GM18951 (cell line): Measurements from ENCODE around the gene HOXC10.

Experiments
- POLR2A ChIP-seq: IDR thresholded peaks from 4 replicates; pipeline ENCODE4 v1.6.1; 2011; ENCODE audit warnings: mild to moderate bottlenecking; ENCODE audit not compliant: insufficient read length, insufficient read depth; ENCODE audit errors: extremely low read depth
- in situ Hi-C: fragments of 300-500 bp; cut with MboI; formaldehyde crosslinking; loops from one replicate; pipeline ENCODE4 v1.12.0; 2022; ENCODE audit warnings: low sequenced_read_pairs, mixed read lengths, inconsistent platforms; ENCODE audit not compliant: unreplicated experiment

Gene HOXC10

DNA sequence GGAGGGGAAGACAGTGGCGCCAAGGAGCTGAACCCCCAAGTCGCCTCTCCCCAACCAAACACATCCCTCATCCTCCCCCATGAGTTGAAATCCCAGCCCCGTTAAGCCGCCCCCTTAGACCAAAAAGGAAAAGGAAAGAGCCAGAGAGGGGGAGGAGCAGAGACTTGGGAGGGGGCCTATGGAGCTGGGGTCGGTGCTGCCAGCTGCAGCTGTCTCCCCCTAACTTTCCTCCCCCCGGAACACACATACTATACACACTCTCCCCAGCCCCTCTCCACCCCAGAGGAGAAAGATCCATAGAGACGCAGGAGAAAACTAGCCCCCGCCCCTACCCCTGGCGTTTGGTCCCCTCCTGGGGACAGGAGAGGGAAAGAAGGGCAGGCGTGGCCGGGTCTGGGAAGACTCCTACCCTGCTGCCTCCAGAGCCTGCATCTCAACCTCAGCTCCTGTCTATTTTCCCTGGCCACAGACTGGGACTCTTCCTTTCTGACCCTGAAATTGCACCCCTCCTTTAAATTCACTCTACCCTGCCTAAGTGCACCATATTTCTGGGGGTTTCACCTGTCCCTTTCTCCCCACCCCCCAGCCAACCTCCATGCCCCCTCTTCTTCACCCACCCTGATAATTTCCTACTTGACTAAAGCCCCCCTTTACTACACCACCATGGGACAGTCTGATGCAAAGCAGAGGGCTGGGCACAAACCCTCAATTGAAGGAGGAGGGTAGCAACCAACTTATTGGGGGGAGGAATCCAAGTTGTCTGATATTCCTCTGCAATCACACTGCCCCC is 13.4 kb downstream of the HOXC10 start:
- no peak for TF ChIP-seq POLR2A
- in situ Hi-C loops: no loop called here

DNA sequence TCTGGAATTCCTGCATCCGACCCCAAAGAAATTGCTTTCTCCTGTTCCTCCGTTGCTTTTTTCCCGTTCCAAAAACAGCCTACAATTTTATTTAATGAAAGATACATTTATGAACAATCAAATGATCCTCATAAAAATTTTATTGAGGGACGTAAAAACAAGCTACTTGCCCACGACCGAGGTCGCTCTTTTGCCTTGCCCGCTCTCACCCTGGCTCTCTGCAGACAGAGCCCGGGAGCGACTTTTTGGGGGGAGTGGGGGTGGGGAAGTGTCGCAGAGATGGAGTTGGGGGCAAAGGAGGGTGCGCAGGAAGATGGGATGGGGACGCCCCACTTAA is 13.9 kb downstream of the HOXC10 start:
- no peak for TF ChIP-seq POLR2A
- in situ Hi-C loops: no loop called here

GRCh38 chr12:53999559-54000115 is 14.7 kb downstream of the HOXC10 start:
- TF ChIP-seq POLR2A: no peak
- in situ Hi-C loops: loop anchor here (25.0 kb wide), 1 partner anchor 363 kb away; the partner anchor contains the start of gene GPR84

DNA sequence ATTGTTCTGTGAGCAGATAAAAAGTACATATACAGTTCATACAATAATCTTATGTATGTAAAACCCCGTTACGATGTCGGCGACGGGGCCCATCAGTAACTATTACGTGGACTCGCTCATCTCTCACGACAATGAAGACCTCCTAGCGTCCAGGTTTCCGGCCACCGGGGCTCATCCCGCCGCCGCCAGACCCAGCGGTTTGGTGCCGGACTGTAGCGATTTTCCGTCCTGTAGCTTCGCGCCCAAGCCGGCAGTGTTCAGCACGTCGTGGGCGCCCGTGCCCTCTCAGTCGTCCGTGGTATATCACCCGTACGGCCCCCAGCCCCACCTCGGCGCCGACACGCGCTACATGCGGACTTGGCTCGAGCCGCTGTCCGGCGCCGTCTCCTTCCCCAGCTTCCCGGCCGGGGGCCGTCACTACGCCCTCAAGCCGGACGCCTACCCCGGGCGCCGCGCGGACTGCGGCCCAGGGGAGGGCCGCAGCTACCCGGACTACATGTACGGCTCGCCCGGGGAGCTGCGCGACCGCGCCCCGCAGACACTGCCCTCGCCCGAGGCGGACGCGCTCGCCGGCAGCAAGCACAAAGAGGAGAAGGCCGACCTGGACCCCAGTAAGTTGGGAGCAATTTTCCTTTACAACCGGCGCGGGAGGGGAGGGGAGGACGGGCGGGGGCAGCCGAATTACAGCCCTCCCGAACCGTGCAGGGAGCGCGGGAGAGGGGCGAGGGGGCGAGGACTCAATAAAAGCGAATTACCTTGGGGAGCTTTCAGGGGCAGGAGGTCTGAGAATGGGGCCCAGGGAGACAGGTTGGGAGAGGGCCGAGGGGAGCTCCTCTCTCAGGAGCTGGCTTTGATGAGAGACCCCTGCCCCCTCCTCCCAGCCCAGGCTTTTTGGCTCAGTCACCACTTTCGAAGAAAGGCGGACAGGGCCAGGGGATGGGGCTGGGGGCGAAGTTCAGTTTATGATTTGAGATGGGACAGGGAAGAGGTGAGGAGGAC is 15.5 kb downstream of the HOXC10 start, which contains the start of gene HOXC9:
TSS of gene HOXC9 (plus strand) at position 46 of the 999 bp plus-strand sequence. CDS start at position 74, 28 bp downstream.
- no peak for TF ChIP-seq POLR2A
- in situ Hi-C loops: loop anchor here (25.0 kb wide), 1 partner anchor 362 kb away; the partner anchor contains the start of gene GPR84

DNA sequence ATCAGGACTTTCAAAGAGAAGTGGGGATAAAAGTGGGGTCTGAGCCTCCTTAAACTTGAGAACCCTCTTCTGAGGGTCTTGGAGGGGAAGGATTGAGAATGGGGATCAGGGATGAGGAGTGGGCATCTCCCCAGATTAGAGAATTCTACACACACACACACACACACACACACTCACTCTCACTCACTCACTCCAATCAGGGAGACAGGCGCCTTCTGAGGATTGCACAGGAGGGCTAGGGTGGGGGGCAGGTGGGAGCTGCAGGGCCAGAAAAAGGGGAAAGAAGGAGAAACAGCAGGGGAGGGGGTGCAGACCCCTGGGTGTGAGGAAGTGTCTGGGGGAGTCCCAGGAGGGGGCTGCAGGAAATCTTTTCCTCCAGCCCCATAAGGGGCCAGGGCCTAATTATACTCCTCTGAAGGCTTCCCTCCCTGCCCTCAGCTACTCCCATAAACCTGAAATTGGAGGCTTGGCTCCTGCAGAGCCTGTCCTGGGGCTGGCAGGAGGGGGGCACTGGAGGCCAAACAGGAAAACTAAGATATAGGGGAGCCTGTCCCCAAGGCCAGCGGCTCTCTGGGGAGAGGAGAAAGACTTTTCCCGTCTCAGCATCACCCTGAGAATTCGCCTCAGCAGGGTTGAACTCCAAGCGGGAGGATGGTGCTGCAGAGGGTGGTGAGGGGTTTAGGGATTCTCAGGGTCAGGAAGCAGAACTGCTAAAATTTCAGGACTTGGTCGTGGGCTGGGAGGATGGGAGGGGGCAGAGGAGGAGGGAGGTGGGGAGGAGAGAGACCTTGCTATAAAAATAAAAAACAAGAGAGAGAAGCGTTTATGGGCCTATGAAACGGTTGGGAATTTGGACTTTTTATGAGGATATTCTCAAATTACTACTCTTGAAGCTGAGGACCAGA is 16.6 kb downstream of the HOXC10 start:
- no peak for TF ChIP-seq POLR2A
- in situ Hi-C loops: loop anchor here (25.0 kb wide), 1 partner anchor 361 kb away; the partner anchor contains the start of gene GPR84

GRCh38 chr12:54002278-54002914 is 17.4 kb downstream of the HOXC10 start:
- in situ Hi-C loops: loop anchor here (25.0 kb wide), 1 partner anchor 360 kb away; the partner anchor contains the start of gene GPR84
- no peak for TF ChIP-seq POLR2A

GRCh38 chr12:54002915-54003389 is 18.0 kb downstream of the HOXC10 start:
- in situ Hi-C loops: loop anchor here (25.0 kb wide), 1 partner anchor 359 kb away; the partner anchor contains the start of gene GPR84
- TF ChIP-seq POLR2A: no peak

- TF ChIP-seq POLR2A: no peak
- in situ Hi-C loops: loop anchor here (25.0 kb wide), 1 partner anchor 359 kb away; the partner anchor contains the start of gene GPR84
Measured at GRCh38 chr12:54003625-54004024, 18.7 kb downstream of the HOXC10 start.

- in situ Hi-C loops: loop anchor here (25.0 kb wide), 1 partner anchor 358 kb away; the partner anchor contains the start of gene GPR84
- TF ChIP-seq POLR2A: no peak
Measured at GRCh38 chr12:54004063-54004840, 19.3 kb downstream of the HOXC10 start.

GRCh38 chr12:54004841-54005530 is 20.0 kb downstream of the HOXC10 start:
- TF ChIP-seq POLR2A: no peak
- in situ Hi-C loops: loop anchor here (25.0 kb wide), 1 partner anchor 357 kb away; the partner anchor contains the start of gene GPR84

GRCh38 chr12:54005531-54005852 is 20.5 kb downstream of the HOXC10 start:
- TF ChIP-seq POLR2A: no peak
- in situ Hi-C loops: loop anchor here (25.0 kb wide), 1 partner anchor 357 kb away; the partner anchor contains the start of gene GPR84
